GM23338 (cell line): ENCODE results near the gene ZFHX3. TPM values are rescaled to one million over a fixed set of nuclear protein-coding genes. Genes with fewer than 3 reads are reported as not detected.

Source experiments
- ATAC-seq: fragments of 200-7000 bp; cut with Tn5 transposase; 3 replicates; pipeline ENCODE4 v1.9.1; 2020
- DNase-seq: peaks from one replicate; pipeline ENCODE4 v3.0.0-alpha.2; 2015; ENCODE audit warnings: low spot score
- H2AFZ ChIP-seq: fragments of 200-600 bp; sonication (generic); 2 replicates; pipeline ENCODE4 v1.8.0; 2016; ENCODE audit warnings: antibody characterized with exemption, mild to moderate bottlenecking, moderate library complexity
- H3F3A ChIP-seq: fragments of 200-600 bp; sonication (generic); replicated peaks from 2 replicates; pipeline ENCODE4 v1.8.0; 2017; ENCODE audit warnings: antibody characterized with exemption, mixed run types, low read depth
- H3K27ac ChIP-seq: fragments of 200-600 bp; sonication (generic); 2 replicates; pipeline ENCODE4 v1.6.1; 2016; ENCODE audit warnings: low read depth
- H3K27me3 ChIP-seq: fragments of 200-600 bp; sonication (generic); 2 replicates; pipeline ENCODE4 v1.8.0; 2016; ENCODE audit warnings: mild to moderate bottlenecking, mixed run types, moderate library complexity; ENCODE audit not compliant: insufficient read depth
- H3K36me3 ChIP-seq: fragments of 200-600 bp; sonication (generic); 2 replicates; pipeline ENCODE4 v1.8.0; 2016; ENCODE audit warnings: mild to moderate bottlenecking; ENCODE audit not compliant: insufficient read depth
- H3K4me1 ChIP-seq: fragments of 200-600 bp; sonication (generic); 2 replicates; pipeline ENCODE4 v1.8.0; 2016; ENCODE audit warnings: mild to moderate bottlenecking, moderate library complexity; ENCODE audit not compliant: insufficient read depth
- H3K4me2 ChIP-seq: fragments of 200-600 bp; sonication (generic); 2 replicates; pipeline ENCODE4 v1.7.1; 2017; ENCODE audit warnings: mixed run types
- H3K4me3 ChIP-seq: fragments of 200-600 bp; sonication (generic); 2 replicates; pipeline ENCODE4 v1.6.1; 2016; ENCODE audit warnings: mixed run types
- H3K79me2 ChIP-seq: fragments of 200-600 bp; sonication (generic); replicated peaks from 2 replicates; pipeline ENCODE4 v1.8.0; 2017; ENCODE audit warnings: mild to moderate bottlenecking; ENCODE audit not compliant: insufficient read depth
- H3K9me2 ChIP-seq: fragments of 200-600 bp; sonication (generic); 2 replicates; pipeline ENCODE4 v1.8.0; 2017; ENCODE audit not compliant: insufficient read depth
- H4K20me1 ChIP-seq: fragments of 200-600 bp; sonication (generic); replicated peaks from 2 replicates; pipeline ENCODE4 v1.8.0; 2017; ENCODE audit warnings: mild to moderate bottlenecking; ENCODE audit not compliant: insufficient read depth
- H3K27ac Mint-ChIP-seq: 2 replicates; pipeline ENCODE4 v1.8.0; 2020; ENCODE audit warnings: inconsistent platforms, mild to moderate bottlenecking, moderate library complexity, mixed read lengths
- H3K27me3 Mint-ChIP-seq: 3 replicates; pipeline ENCODE4 v1.8.0; 2022; ENCODE audit warnings: low read depth, mild to moderate bottlenecking, moderate library complexity, mixed read lengths, inconsistent platforms; ENCODE audit not compliant: insufficient read depth, poor library complexity
- H3K36me3 Mint-ChIP-seq: 3 replicates; pipeline ENCODE4 v1.8.0; 2021; ENCODE audit warnings: low read depth, mild to moderate bottlenecking, inconsistent platforms, moderate library complexity, mixed read lengths
- H3K4me1 Mint-ChIP-seq: 3 replicates; pipeline ENCODE4 v1.8.0; 2020; ENCODE audit warnings: mild to moderate bottlenecking, inconsistent platforms, mixed read lengths
- H3K4me3 Mint-ChIP-seq: 3 replicates; pipeline ENCODE4 v1.8.0; 2021; ENCODE audit warnings: moderate library complexity, mild to moderate bottlenecking, inconsistent platforms, mixed read lengths
- H3K9me3 Mint-ChIP-seq: 3 replicates; pipeline ENCODE4 v1.8.0; 2020; ENCODE audit warnings: moderate library complexity, mild to moderate bottlenecking, inconsistent platforms, mixed read lengths
- EZH2phosphoT487 ChIP-seq: fragments of 200-600 bp; sonication (generic); IDR thresholded peaks from one replicate; pipeline ENCODE4 v1.8.1; 2018; ENCODE audit warnings: antibody characterized with exemption; ENCODE audit not compliant: unreplicated experiment
- NANOG ChIP-seq: IDR thresholded peaks from 2 replicates; pipeline ENCODE4 v1.6.1; 2016; ENCODE audit warnings: antibody characterized with exemption, borderline replicate concordance
- STAT1 ChIP-seq: IDR thresholded peaks from one replicate; pipeline ENCODE4 v1.6.1; 2016; ENCODE audit warnings: antibody characterized with exemption; ENCODE audit not compliant: unreplicated experiment
- polyA plus RNA-seq: library from polyadenylated mRNA; unstranded; fragments of >200 nt; fragmentation: Nextera tagmentation; extraction: Ambion mirVana; gene quantifications from 2 replicates; pipeline ENCODE4 v1.2.1, GENCODE V29; 2016
- total RNA-seq: library from RNA; depleted of rRNA; stranded (reverse); fragments of >200 nt; shearing (Covaris generic); gene quantifications from 2 replicates; pipeline ENCODE4 v1.2.3, GENCODE V29; 2014
- TF ChIP-seq, protein P1 (sequence below), 2 experiments: fragments of 200-600 bp in 1 of 2; sonication (generic) in 1 of 2; conservative IDR thresholded peaks; 2 replicates each; pipeline versions ENCODE4 v1.5.1 to v1.6.1; 2016 to 2017; ENCODE audit warnings: antibody characterized with exemption in 2 of 2, low read depth in 2 of 2, mild to moderate bottlenecking in 2 of 2, moderate library complexity in 1 of 2
- TF ChIP-seq, protein P2 (sequence below): IDR thresholded peaks from one replicate; pipeline ENCODE4 v1.6.1; 2018; ENCODE audit warnings: antibody characterized with exemption; ENCODE audit not compliant: unreplicated experiment

The ZFHX3 gene
- total and polyA plus RNA-seq, 2 experiments from 2014 or later: 1.0 to 1.5 TPM

DNA sequence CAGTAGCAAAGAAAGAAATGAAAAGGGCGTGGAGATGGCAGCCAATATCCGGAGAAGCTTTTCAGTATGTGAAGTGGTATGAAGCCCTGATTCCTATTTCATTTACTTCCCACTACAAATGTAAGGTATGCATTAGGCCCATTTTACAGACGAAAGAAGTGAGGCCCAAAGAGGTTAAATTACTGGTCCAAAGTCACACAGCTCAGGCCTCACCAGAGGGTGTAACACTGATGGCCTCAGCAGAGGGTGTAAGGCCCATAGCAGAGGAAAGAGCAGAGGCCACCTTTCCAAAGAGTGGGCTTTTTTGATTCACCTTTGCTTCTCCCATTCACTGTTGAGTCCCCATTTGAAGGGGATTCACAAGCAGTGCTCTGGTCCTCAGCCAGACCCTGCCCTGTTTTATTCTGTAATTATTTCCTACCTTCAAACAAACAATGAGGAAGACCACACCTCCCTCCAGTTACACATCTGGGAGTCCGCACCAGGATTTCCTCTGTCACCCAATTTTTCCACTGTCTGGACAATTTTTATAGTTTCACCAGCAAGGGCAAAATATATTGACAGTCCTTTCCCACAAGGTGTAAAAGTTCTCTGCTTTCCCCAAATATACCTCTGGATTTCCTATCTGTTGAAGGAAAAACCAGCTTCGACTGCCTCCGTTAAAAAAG, 7.1 kb downstream of the ZFHX3 start (continued):
- TF ChIP-seq, protein P1, sequence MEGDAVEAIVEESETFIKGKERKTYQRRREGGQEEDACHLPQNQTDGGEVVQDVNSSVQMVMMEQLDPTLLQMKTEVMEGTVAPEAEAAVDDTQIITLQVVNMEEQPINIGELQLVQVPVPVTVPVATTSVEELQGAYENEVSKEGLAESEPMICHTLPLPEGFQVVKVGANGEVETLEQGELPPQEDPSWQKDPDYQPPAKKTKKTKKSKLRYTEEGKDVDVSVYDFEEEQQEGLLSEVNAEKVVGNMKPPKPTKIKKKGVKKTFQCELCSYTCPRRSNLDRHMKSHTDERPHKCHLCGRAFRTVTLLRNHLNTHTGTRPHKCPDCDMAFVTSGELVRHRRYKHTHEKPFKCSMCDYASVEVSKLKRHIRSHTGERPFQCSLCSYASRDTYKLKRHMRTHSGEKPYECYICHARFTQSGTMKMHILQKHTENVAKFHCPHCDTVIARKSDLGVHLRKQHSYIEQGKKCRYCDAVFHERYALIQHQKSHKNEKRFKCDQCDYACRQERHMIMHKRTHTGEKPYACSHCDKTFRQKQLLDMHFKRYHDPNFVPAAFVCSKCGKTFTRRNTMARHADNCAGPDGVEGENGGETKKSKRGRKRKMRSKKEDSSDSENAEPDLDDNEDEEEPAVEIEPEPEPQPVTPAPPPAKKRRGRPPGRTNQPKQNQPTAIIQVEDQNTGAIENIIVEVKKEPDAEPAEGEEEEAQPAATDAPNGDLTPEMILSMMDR (conservative IDR thresholded peaks at IDR 0.05; ENCODE audit: low read depth in 2 of 2): no peak
- no peak for TF ChIP-seq EZH2phosphoT487
- TF ChIP-seq, protein P2, sequence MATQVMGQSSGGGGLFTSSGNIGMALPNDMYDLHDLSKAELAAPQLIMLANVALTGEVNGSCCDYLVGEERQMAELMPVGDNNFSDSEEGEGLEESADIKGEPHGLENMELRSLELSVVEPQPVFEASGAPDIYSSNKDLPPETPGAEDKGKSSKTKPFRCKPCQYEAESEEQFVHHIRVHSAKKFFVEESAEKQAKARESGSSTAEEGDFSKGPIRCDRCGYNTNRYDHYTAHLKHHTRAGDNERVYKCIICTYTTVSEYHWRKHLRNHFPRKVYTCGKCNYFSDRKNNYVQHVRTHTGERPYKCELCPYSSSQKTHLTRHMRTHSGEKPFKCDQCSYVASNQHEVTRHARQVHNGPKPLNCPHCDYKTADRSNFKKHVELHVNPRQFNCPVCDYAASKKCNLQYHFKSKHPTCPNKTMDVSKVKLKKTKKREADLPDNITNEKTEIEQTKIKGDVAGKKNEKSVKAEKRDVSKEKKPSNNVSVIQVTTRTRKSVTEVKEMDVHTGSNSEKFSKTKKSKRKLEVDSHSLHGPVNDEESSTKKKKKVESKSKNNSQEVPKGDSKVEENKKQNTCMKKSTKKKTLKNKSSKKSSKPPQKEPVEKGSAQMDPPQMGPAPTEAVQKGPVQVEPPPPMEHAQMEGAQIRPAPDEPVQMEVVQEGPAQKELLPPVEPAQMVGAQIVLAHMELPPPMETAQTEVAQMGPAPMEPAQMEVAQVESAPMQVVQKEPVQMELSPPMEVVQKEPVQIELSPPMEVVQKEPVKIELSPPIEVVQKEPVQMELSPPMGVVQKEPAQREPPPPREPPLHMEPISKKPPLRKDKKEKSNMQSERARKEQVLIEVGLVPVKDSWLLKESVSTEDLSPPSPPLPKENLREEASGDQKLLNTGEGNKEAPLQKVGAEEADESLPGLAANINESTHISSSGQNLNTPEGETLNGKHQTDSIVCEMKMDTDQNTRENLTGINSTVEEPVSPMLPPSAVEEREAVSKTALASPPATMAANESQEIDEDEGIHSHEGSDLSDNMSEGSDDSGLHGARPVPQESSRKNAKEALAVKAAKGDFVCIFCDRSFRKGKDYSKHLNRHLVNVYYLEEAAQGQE: no peak
- TF ChIP-seq STAT1: no peak

GRCh38 chr16:73040136-73040535, 7.8 kb downstream of the ZFHX3 start:
- H3K4me1 Mint-ChIP-seq: peaks cover 86% of the 10 kb centered on the region
- H3K36me3 ChIP-seq: no peaks in the 10 kb centered on the region
- 0 out of 2 replicates have a peak, but pooled peaks cover 7% of the 10 kb centered on the region for H4K20me1 ChIP-seq
- no peaks in the 10 kb centered on the region for H3K9me2 ChIP-seq
- DNase-seq: peak; percentile 95
- H2AFZ ChIP-seq: no peak overlapping the region
- peaks cover 17% of the 10 kb centered on the region; the same call in 2 of the 3 replicates for H3K9me3 Mint-ChIP-seq
- peak overlapping the region; percentile 76 for H3K4me2 ChIP-seq
- no peak overlapping the region; the same call in 2 of the 3 replicates for H3K4me3 Mint-ChIP-seq
- TF ChIP-seq STAT1: no peak
- TF ChIP-seq NANOG: peak; percentile 67
- H3K27ac ChIP-seq: no peak overlapping the region
- H3K27me3 ChIP-seq: peaks cover 90% of the 10 kb centered on the region
- H3K36me3 Mint-ChIP-seq: peaks cover 10% of the 10 kb centered on the region; the same call in 2 of the 3 replicates
- H3K27ac Mint-ChIP-seq: no peak overlapping the region
- H3K79me2 ChIP-seq: 0 out of 2 replicates have a peak, but pooled peaks cover 4% of the 10 kb centered on the region
- H3K4me1 ChIP-seq: peaks cover 91% of the 10 kb centered on the region
- peaks cover 12% of the 10 kb centered on the region for H3F3A ChIP-seq
- H3K27me3 Mint-ChIP-seq: peaks cover 98% of the 10 kb centered on the region
- H3K4me3 ChIP-seq: peak overlapping the region; percentile 41
- peak; percentile 82 for ATAC-seq
